ENCODE results near the gene MYPN.

Gene MYPN

DNA sequence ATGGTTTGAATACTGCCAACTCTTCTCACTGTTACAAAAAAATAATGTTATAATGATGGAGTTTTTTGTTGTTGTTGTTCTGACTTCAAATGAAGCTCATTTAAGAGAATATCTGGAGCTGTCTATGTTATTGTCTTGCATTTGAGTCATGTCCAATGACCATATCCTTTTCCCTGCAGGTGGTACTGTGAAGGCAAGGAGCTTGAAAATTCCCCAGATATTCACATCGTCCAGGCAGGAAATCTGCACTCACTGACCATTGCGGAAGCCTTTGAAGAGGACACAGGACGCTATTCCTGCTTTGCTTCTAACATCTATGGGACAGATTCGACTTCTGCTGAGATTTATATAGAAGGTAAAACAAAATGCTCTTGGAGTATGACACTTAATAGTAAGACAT is 33.5 kb downstream of the MYPN start:
- FAIRE-seq: no peak
- DNase-seq (ENCODE audit: insufficient read length, low spot score): no peak

DNA sequence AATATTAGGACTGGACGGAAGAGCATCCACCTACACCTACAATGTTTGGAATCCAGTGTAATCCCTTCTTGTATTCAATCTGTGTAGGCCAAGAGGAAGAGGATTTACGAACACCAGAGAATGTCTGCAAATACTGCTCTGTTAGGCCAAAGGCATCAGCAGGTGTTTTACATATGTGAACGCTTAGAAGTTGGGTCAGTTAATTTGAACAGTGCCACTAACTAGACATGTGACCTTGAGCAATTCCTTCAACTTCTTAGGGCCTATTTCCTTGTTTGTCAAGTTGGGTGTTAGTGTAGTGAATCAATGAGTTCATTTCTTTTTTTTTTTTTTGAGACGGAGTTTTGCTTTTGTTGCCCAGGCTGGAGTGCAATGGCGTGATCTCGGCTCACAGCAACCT is 35.4 kb downstream of the MYPN start:
- DNase-seq (ENCODE audit: insufficient read length, low spot score) (no peak), FAIRE-seq (no peak)
- TF ChIP-seq, protein P1, sequence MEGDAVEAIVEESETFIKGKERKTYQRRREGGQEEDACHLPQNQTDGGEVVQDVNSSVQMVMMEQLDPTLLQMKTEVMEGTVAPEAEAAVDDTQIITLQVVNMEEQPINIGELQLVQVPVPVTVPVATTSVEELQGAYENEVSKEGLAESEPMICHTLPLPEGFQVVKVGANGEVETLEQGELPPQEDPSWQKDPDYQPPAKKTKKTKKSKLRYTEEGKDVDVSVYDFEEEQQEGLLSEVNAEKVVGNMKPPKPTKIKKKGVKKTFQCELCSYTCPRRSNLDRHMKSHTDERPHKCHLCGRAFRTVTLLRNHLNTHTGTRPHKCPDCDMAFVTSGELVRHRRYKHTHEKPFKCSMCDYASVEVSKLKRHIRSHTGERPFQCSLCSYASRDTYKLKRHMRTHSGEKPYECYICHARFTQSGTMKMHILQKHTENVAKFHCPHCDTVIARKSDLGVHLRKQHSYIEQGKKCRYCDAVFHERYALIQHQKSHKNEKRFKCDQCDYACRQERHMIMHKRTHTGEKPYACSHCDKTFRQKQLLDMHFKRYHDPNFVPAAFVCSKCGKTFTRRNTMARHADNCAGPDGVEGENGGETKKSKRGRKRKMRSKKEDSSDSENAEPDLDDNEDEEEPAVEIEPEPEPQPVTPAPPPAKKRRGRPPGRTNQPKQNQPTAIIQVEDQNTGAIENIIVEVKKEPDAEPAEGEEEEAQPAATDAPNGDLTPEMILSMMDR (IDR thresholded peaks at IDR 0.05; ENCODE audit: insufficient read depth, missing control alignments): no peak

More for the DNA sequence above, 33.5 kb downstream of the MYPN start:
- TF ChIP-seq, protein P1 (IDR thresholded peaks at IDR 0.05; ENCODE audit: insufficient read depth, missing control alignments): no peak

- TF ChIP-seq, protein P1 (IDR thresholded peaks at IDR 0.05; ENCODE audit: insufficient read depth, missing control alignments): no peak
- FAIRE-seq (no peak), DNase-seq (ENCODE audit: insufficient read length, low spot score) (no peak)
Observed at GRCh38 chr10:68145705-68146104, 36.4 kb downstream of the MYPN start.

GRCh38 chr10:68146133-68146532 is 36.8 kb downstream of the MYPN start:
- DNase-seq (ENCODE audit: insufficient read length, low spot score) (no peak), FAIRE-seq (no peak)
- TF ChIP-seq, protein P1 (IDR thresholded peaks at IDR 0.05; ENCODE audit: insufficient read depth, missing control alignments): no peak

- no peak for DNase-seq (ENCODE audit: insufficient read length, low spot score)
- FAIRE-seq: no peak
- TF ChIP-seq, protein P1 (IDR thresholded peaks at IDR 0.05; ENCODE audit: insufficient read depth, missing control alignments): no peak
Observed at GRCh38 chr10:68151453-68151852, 42.2 kb downstream of the MYPN start.

- TF ChIP-seq, protein P1 (IDR thresholded peaks at IDR 0.05; ENCODE audit: insufficient read depth, missing control alignments): no peak
- no peak for FAIRE-seq
- DNase-seq (ENCODE audit: insufficient read length, low spot score): no peak
Observed at GRCh38 chr10:68153473-68154210, 44.4 kb downstream of the MYPN start.

- DNase-seq (ENCODE audit: insufficient read length, low spot score) (no peak), FAIRE-seq (no peak)
- TF ChIP-seq, protein P1 (IDR thresholded peaks at IDR 0.05; ENCODE audit: insufficient read depth, missing control alignments): no peak
Observed at GRCh38 chr10:68154211-68154497, 44.9 kb downstream of the MYPN start.
